GM12878 (cell line): ENCODE data around the gene SARDH. TPM values are rescaled to one million over a fixed set of nuclear protein-coding genes. Genes with fewer than 3 reads are reported as not detected.

Experiments
- ATAC-seq: fragments of 200-7000 bp; cut with Tn5 transposase; 3 replicates; pipeline ENCODE4 v1.9.1; 2020; ENCODE audit warnings: mild to moderate bottlenecking, moderate library complexity
- BruUV-seq: library from RNA; stranded (reverse); fragments of 400-500 nt; replicated peaks from 2 replicates; lab custom pipeline; 2021; lab: Mats Ljungman, UMichigan
- CTCF ChIA-PET: fragments of 300-600 bp; sonication (Branson Sonifier 250); formaldehyde crosslinking; extraction: SDS; loops from one replicate; lab custom pipeline; 2021; ENCODE audit warnings: inconsistent platforms; lab: Yijun Ruan, JAX
- POLR2A ChIA-PET: fragments of 350-600 bp; formaldehyde crosslinking; extraction: SDS; loops from one replicate; lab custom pipeline; 2021; ENCODE audit warnings: inconsistent platforms; lab: Charles Lee
- RAD21 ChIA-PET: fragments of 300-600 bp; sonication (Branson Sonifier 250); formaldehyde crosslinking; loops from one replicate; lab custom pipeline; 2023; ENCODE audit warnings: antibody characterized with exemption; ENCODE audit not compliant: unreplicated experiment; lab: Charles Lee
- SMC1A ChIA-PET: fragments of 300-600 bp; sonication (Branson Sonifier 250); formaldehyde crosslinking; loops from one replicate; lab custom pipeline; 2023; ENCODE audit not compliant: unreplicated experiment, uncharacterized antibody; lab: Charles Lee
- DNase-seq: peaks from one replicate; pipeline ENCODE4 v3.0.0-alpha.2; 2011; ENCODE audit warnings: low read depth, low spot score
- FAIRE-seq: peaks from 3 replicates; lab custom pipeline; 2011; peaks lifted over from hg19 to GRCh38; lab: Jason Lieb, UNC
- H2AFZ ChIP-seq: 2 replicates; pipeline ENCODE4 v1.6.0; 2011; ENCODE audit warnings: low read depth, low read length, control low read depth; ENCODE audit not compliant: control insufficient read depth
- H3K27ac ChIP-seq: 2 replicates; pipeline ENCODE4 v1.5.1; 2011; ENCODE audit warnings: control low read depth; ENCODE audit not compliant: control insufficient read depth, insufficient read depth
- H3K27me3 ChIP-seq, 2 experiments: replicated peaks in 1 of 2; 2 replicates each; pipeline versions ENCODE4 v1.6.0 to v1.6.1; 2011; ENCODE audit warnings: low read length in 1 of 2; ENCODE audit not compliant: control insufficient read depth in 2 of 2, insufficient read depth in 2 of 2
- H3K36me3 ChIP-seq, 2 experiments: 2 replicates each; pipeline ENCODE4 v1.5.1; 2011; ENCODE audit warnings: low read length in 1 of 2; ENCODE audit not compliant: control insufficient read depth in 2 of 2, insufficient read depth in 2 of 2
- H3K4me1 ChIP-seq: 2 replicates; pipeline ENCODE4 v1.6.1; 2011; ENCODE audit warnings: mild to moderate bottlenecking, low read length, moderate library complexity, mixed read lengths; ENCODE audit not compliant: control insufficient read depth, insufficient read depth
- H3K4me2 ChIP-seq: 2 replicates; pipeline ENCODE4 v1.6.0; 2011; ENCODE audit warnings: control low read depth; ENCODE audit not compliant: control insufficient read depth, insufficient read depth
- H3K4me3 ChIP-seq: fragments of 200-600 bp; sonication (generic); 2 replicates; pipeline ENCODE4 v1.5.1; 2016
- H3K79me2 ChIP-seq: 2 replicates; pipeline ENCODE4 v1.6.0; 2011; ENCODE audit warnings: low read length; ENCODE audit not compliant: control insufficient read depth, insufficient read depth
- H3K9ac ChIP-seq: 2 replicates; pipeline ENCODE4 v1.8.0; 2011; ENCODE audit warnings: low read length, control low read depth, mixed read lengths; ENCODE audit not compliant: control insufficient read depth, insufficient read depth
- H3K9me3 ChIP-seq: replicated peaks from 3 replicates; pipeline ENCODE4 v1.5.1; 2011; ENCODE audit warnings: mild to moderate bottlenecking, low read length; ENCODE audit not compliant: control insufficient read depth, insufficient read depth
- H4K20me1 ChIP-seq: 2 replicates; pipeline ENCODE4 v1.6.0; 2011; ENCODE audit not compliant: control insufficient read depth, insufficient read depth
- BACH1 ChIP-seq: fragments of 450-650 bp; IDR thresholded peaks from 2 replicates; pipeline ENCODE4 v1.6.1; 2017; ENCODE audit warnings: mild to moderate bottlenecking, borderline replicate concordance
- CEBPZ ChIP-seq: fragments of 150-350 bp; IDR thresholded peaks from 2 replicates; pipeline ENCODE4 v1.6.1; 2016; ENCODE audit warnings: low read depth, low read length
- CHD1 ChIP-seq: IDR thresholded peaks from 2 replicates; pipeline ENCODE4 v1.6.1; 2012; ENCODE audit warnings: low read depth, low read length, improper control_type of control experiment
- CREB1 ChIP-seq: IDR thresholded peaks from 2 replicates; pipeline ENCODE4 v1.6.1; 2012; ENCODE audit warnings: low read depth, mild to moderate bottlenecking, inconsistent platforms
- FOS ChIP-seq: IDR thresholded peaks from 3 replicates; pipeline ENCODE4 v1.6.1; 2011; ENCODE audit warnings: borderline replicate concordance; ENCODE audit not compliant: insufficient read length; ENCODE audit errors: extremely low read depth
- FOXM1 ChIP-seq: IDR thresholded peaks from 2 replicates; pipeline ENCODE4 v1.6.1; 2012; ENCODE audit warnings: low read depth, mild to moderate bottlenecking, inconsistent platforms, low read length, moderate library complexity
- GABPA ChIP-seq: IDR thresholded peaks from 2 replicates; pipeline ENCODE4 v1.6.1; 2014; ENCODE audit warnings: antibody characterized with exemption, low read depth, mild to moderate bottlenecking, inconsistent platforms
- GATAD2B ChIP-seq: fragments of 450-650 bp; conservative IDR thresholded peaks from 2 replicates; pipeline ENCODE4 v1.6.1; 2017; ENCODE audit warnings: low read depth, mild to moderate bottlenecking, moderate library complexity
- HDAC2 ChIP-seq: fragments of 200-600 bp; sonication (generic); IDR thresholded peaks from 2 replicates; pipeline ENCODE4 v1.6.1; 2017
- NR2C2 ChIP-seq: IDR thresholded peaks from 2 replicates; pipeline ENCODE4 v1.6.1; 2011; ENCODE audit warnings: borderline replicate concordance, low read depth; ENCODE audit not compliant: control insufficient read depth, insufficient read length
- NRF1 ChIP-seq: conservative IDR thresholded peaks from 2 replicates; pipeline ENCODE4 v1.6.1; 2011; ENCODE audit warnings: mild to moderate bottlenecking, low read depth, low read length, improper control_type of control experiment
- SREBF1 ChIP-seq: IDR thresholded peaks from 2 replicates; pipeline ENCODE4 v1.6.1; 2012; ENCODE audit warnings: mild to moderate bottlenecking, low read length
- SRF ChIP-seq, 2 experiments: IDR thresholded peaks; 2 replicates each; pipeline ENCODE4 v1.6.1; 2011; ENCODE audit warnings: low read depth in 2 of 2, low read length in 2 of 2, mild to moderate bottlenecking in 1 of 2, moderate library complexity in 1 of 2
- STAT1 ChIP-seq: fragments of 450-650 bp; conservative IDR thresholded peaks from 2 replicates; pipeline ENCODE4 v1.6.1; 2014; ENCODE audit warnings: antibody characterized with exemption, mild to moderate bottlenecking
- TCF12 ChIP-seq: IDR thresholded peaks from 2 replicates; pipeline ENCODE4 v1.6.1; 2011; ENCODE audit warnings: low read depth, mild to moderate bottlenecking, low read length
- TCF3 ChIP-seq: IDR thresholded peaks from 2 replicates; pipeline ENCODE4 v1.6.1; 2012; ENCODE audit warnings: low read depth, mild to moderate bottlenecking, low read length, borderline replicate concordance; ENCODE audit not compliant: insufficient read depth
- YY1 ChIP-seq: IDR thresholded peaks from 2 replicates; pipeline ENCODE4 v1.6.1; 2011; ENCODE audit warnings: low read depth, mild to moderate bottlenecking, low read length
- ZBTB33 ChIP-seq: fragments of 450-650 bp; IDR thresholded peaks from 2 replicates; pipeline ENCODE4 v1.6.1; 2017; ENCODE audit warnings: mild to moderate bottlenecking
- ZZZ3 ChIP-seq: IDR thresholded peaks from 2 replicates; pipeline ENCODE4 v1.6.1; 2011; ENCODE audit warnings: low read depth; ENCODE audit not compliant: control insufficient read depth, insufficient read length
- WGBS: methylation state at CpG from one replicate; pipeline ENCODE4 v1.1.6; 2016; ENCODE audit warnings: low lambda C conversion rate; ENCODE audit not compliant: insufficient replicate concordance, insufficient coverage; ENCODE audit errors: missing lambda C conversion rate; 5-methylcytosine and 5-hydroxymethylcytosine counted together
- in situ Hi-C: fragments of 300-500 bp; cut with MboI; formaldehyde crosslinking; loops from 9 replicates; pipeline ENCODE4 v1.14.3; 2018; ENCODE audit warnings: mixed read lengths
- intact Hi-C: fragments of 100-400 bp; cut with micrococcal nuclease; formaldehyde crosslinking; loops from one replicate; pipeline ENCODE4 v1.14.2; 2022; ENCODE audit not compliant: unreplicated experiment
- polyA plus RNA-seq, 11 experiments: library from polyadenylated mRNA; depleted of rRNA in 4 of 11; unstranded in 6 of 11; stranded (reverse) in 5 of 11; fragments of >200 nt; fragmentation: Nextera tagmentation in 4 of 11; fragmentation: Illumina TruSeq in 1 of 11; extraction: Ambion mirVana in 4 of 11; extraction: Trizol in 1 of 11; gene quantifications; 1 replicate in 1 of 11; 2 replicates in 10 of 11; pipeline versions ENCODE4 v1.2.1 to v1.2.3, GENCODE V29; 2011 to 2016; ENCODE audit warnings: inconsistent platforms in 2 of 11, missing spikeins in 2 of 11, low read depth in 1 of 11
- total RNA-seq, 4 experiments: library from RNA; depleted of rRNA in 3 of 4; stranded (reverse); fragments of >200 nt in 3 of 4; fragmentation: Illumina TruSeq in 1 of 4; extraction: Trizol in 1 of 4; gene quantifications; 2 replicates each; pipeline versions ENCODE4 v1.2.1 to v1.2.3, GENCODE V29; 2013 to 2021

SARDH gene
- total and polyA plus RNA-seq, 10 of the 15 experiments (the other 5 are each of a cell fraction or from before 2014, with no cell fraction given), result 0.03 to 0.15 (median 0.10) TPM; not detected in 6

- RAD21 ChIA-PET, result no interaction called here
- TF ChIP-seq ZZZ3 (no peak), CREB1 (no peak), GATAD2B (no peak), SRF (IDR thresholded peaks at IDR 0.05; ENCODE audit: low read depth in 2 of 2, low read length in 2 of 2) (no peak), ZBTB33 (no peak), CEBPZ (no peak), TCF12 (no peak), STAT1 (no peak), TCF3 (no peak), SREBF1 (no peak), YY1 (no peak), NRF1 (no peak), GABPA (no peak), BACH1 (no peak), FOS (no peak), HDAC2 (no peak), CHD1 (no peak), FOXM1 (no peak), NR2C2 (no peak)
- TF ChIP-seq, all 136 proteins: peak for 0
- intact Hi-C loops, result no loop called here
- ChIA-PET POLR2A (no interaction called here), CTCF (no interaction called here), SMC1A (no interaction called here)
- no peaks in the 10 kb centered on the region for H4K20me1 ChIP-seq
- H3K27me3 ChIP-seq, result peaks cover 7 to 13% of the 10 kb centered on the region in 2 experiments; a peak in 3 of 4 replicates
- ATAC-seq (no peak), DNase-seq (no peak), FAIRE-seq (no peak)
- H3K27ac ChIP-seq, result no peak overlapping the region
- no peak overlapping the region for H2AFZ ChIP-seq
- H3K9me3 ChIP-seq, result no peaks in the 10 kb centered on the region
- no peak overlapping the region for H3K4me3 ChIP-seq
- no peaks in the 10 kb centered on the region for H3K4me1 ChIP-seq
- BruUV-seq, result no TSS peak
- H3K4me2 ChIP-seq, result no peak overlapping the region
- no peaks in the 10 kb centered on the region for H3K79me2 ChIP-seq
- no peak overlapping the region for H3K9ac ChIP-seq
- 36% methylated on average over 38 of the region's 38 CpGs for WGBS
- in situ Hi-C loops, result no loop called here
- no peaks in the 10 kb centered on the region for H3K36me3 ChIP-seq
These were observed 83.2 kb downstream of the SARDH start for GRCh38 chr9:133654736-133655657.
